Common myeloid progenitor, CD34-positive (primary cell): ENCODE results near the gene ENOSF1.

ENCODE experiments used
- CTCF ChIA-PET: fragments of 350-600 bp; sonication (Branson Sonifier 250); formaldehyde crosslinking; loops from one replicate; lab custom pipeline; 2021; ENCODE audit warnings: antibody characterized with exemption; lab: Charles Lee
- POLR2A ChIA-PET: fragments of 350-600 bp; sonication (Branson Sonifier 250); formaldehyde crosslinking; loops from one replicate; lab custom pipeline; 2021; ENCODE audit warnings: antibody characterized with exemption; lab: Charles Lee
- DNase-seq, 3 donors: peaks; one replicate each; pipeline versions ENCODE4 v3.0.0 to v3.0.0-alpha.2; 2013
- H3K27ac ChIP-seq, 2 experiments: 1 replicate in 1 of 2; 2 replicates in 1 of 2; pipeline ENCODE4 v1.7.0; 2013; ENCODE audit warnings: inconsistent platforms in 2 of 2, low read length in 2 of 2, mild to moderate bottlenecking in 2 of 2, low read depth in 1 of 2, moderate library complexity in 1 of 2; ENCODE audit not compliant: severe bottlenecking in 2 of 2, insufficient read depth in 1 of 2, poor library complexity in 1 of 2
- H3K27me3 ChIP-seq, 5 experiments: replicated peaks in 2 of 5; 1 replicate in 3 of 5; 2 replicates in 2 of 5; pipeline versions ENCODE4 v1.6.1 to v1.7.0; 2013; ENCODE audit warnings: low read length in 4 of 5, mild to moderate bottlenecking in 2 of 5, moderate library complexity in 2 of 5, inconsistent platforms in 1 of 5; ENCODE audit not compliant: insufficient read depth in 5 of 5, control insufficient read depth in 4 of 5
- H3K36me3 ChIP-seq, 4 experiments: 1 replicate in 2 of 4; 2 replicates in 2 of 4; pipeline versions ENCODE4 v1.6.1 to v1.7.0; 2013; ENCODE audit warnings: low read length in 3 of 4, control low read depth in 1 of 4, mild to moderate bottlenecking in 1 of 4; ENCODE audit not compliant: control insufficient read depth in 4 of 4, insufficient read depth in 4 of 4
- H3K4me1 ChIP-seq, 4 experiments: 1 replicate in 3 of 4; 2 replicates in 1 of 4; pipeline versions ENCODE4 v1.6.1 to v1.7.1; 2013; ENCODE audit warnings: low read length in 3 of 4, mild to moderate bottlenecking in 3 of 4, control low read depth in 1 of 4, inconsistent platforms in 1 of 4, moderate library complexity in 1 of 4; ENCODE audit not compliant: control insufficient read depth in 4 of 4, insufficient read depth in 4 of 4; ENCODE audit errors: control extremely low read depth in 1 of 4
- H3K4me3 ChIP-seq, 7 experiments: 1 replicate in 4 of 7; 2 replicates in 3 of 7; pipeline versions ENCODE4 v1.5.1 to v1.7.0; 2013; ENCODE audit warnings: mild to moderate bottlenecking in 7 of 7, low read length in 6 of 7, moderate library complexity in 6 of 7, inconsistent platforms in 2 of 7, low read depth in 2 of 7, control low read depth in 1 of 7; ENCODE audit not compliant: insufficient read depth in 4 of 7, control insufficient read depth in 1 of 7; ENCODE audit errors: extremely low read depth in 1 of 7
- H3K9me3 ChIP-seq, 5 experiments: 1 replicate in 4 of 5; 2 replicates in 1 of 5; pipeline versions ENCODE4 v1.6.1 to v1.7.1; 2013; ENCODE audit warnings: low read length in 4 of 5, mild to moderate bottlenecking in 2 of 5, inconsistent platforms in 1 of 5, low read depth in 1 of 5, moderate library complexity in 1 of 5; ENCODE audit not compliant: control insufficient read depth in 4 of 5, insufficient read depth in 2 of 5; ENCODE audit errors: control extremely low read depth in 1 of 5
- WGBS: methylation state at CpG from one replicate; pipeline ENCODE4 v1.1.5; 2013; ENCODE audit not compliant: insufficient coverage; 5-methylcytosine and 5-hydroxymethylcytosine counted together

The ENOSF1 gene

GRCh38 chr18:709771-710170 is 2.7 kb downstream of the ENOSF1 start:
- CTCF ChIA-PET: interaction anchor here (1.0 to 2.9 kb wide), 5 partner anchors 17 to 128 kb away, joined by 3 to 9 read pairs (median 4); no protein-coding TSS in a partner anchor
- POLR2A ChIA-PET: no interaction called here
- WGBS: 100% methylated on average over 1 of the region's 1 CpG
- no peaks in the 10 kb centered on the region for H3K27me3 ChIP-seq
- H3K9me3 ChIP-seq: no peaks in the 10 kb centered on the region
- no peak overlapping the region for H3K27ac ChIP-seq
- peaks cover 5 to 17% (median 9%) of the 10 kb centered on the region in 4 experiments for H3K4me1 ChIP-seq
- DNase-seq: no peak
- H3K4me3 ChIP-seq: no peak overlapping the region
- H3K36me3 ChIP-seq: peaks cover 8 to 35% (median 15%) of the 10 kb centered on the region in 4 experiments

DNA sequence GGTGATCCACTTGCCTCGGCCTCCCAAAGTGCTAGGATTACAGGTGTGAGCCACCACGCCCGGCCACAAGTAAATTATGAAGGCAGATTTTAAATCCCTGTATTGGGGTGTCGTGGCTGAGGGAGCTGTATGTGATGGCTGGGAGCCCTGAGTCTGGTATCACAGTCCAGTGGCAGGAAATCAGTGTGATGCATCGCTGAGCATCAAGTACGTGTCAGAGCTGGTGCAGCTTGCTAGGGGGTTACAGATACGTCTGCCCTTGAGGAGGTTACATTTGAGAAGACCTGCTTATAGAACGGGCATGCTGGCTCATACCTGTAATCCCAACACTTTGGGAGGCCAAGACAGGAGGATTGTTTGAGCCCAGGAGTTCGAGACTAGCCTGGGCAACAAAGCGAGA is 4.3 kb downstream of the ENOSF1 start:
- peaks cover 10 to 24% (median 16%) of the 10 kb centered on the region in 4 experiments for H3K4me1 ChIP-seq
- peaks cover 11 to 39% (median 16%) of the 10 kb centered on the region in 4 experiments for H3K36me3 ChIP-seq
- 97% methylated on average over 8 of the region's 10 CpGs for WGBS
- no peaks in the 10 kb centered on the region for H3K27me3 ChIP-seq
- no peak overlapping the region for H3K27ac ChIP-seq
- no peak for DNase-seq
- no peaks in the 10 kb centered on the region for H3K9me3 ChIP-seq
- no peak overlapping the region for H3K4me3 ChIP-seq
- ChIA-PET CTCF (interaction anchor here (1.5 to 2.9 kb wide), 4 partner anchors 10 to 123 kb away, joined by 4 to 8 read pairs (median 6); no protein-coding TSS in a partner anchor), POLR2A (interaction anchor here (0.6 kb wide), 1 partner anchor 51 kb away, joined by 5 read pairs; no protein-coding TSS in a partner anchor)

GRCh38 chr18:706405-706804 is 6.0 kb downstream of the ENOSF1 start:
- no peak overlapping the region for H3K4me3 ChIP-seq
- no peak for DNase-seq
- peaks cover 11 to 39% (median 16%) of the 10 kb centered on the region in 4 experiments for H3K36me3 ChIP-seq
- no peaks in the 10 kb centered on the region for H3K27me3 ChIP-seq
- ChIA-PET CTCF (interaction anchor here (0.8 to 1.8 kb wide), 4 partner anchors 9 to 83 kb away, joined by 3 to 5 read pairs (median 4); no protein-coding TSS in a partner anchor), POLR2A (no interaction called here)
- no peak overlapping the region for H3K27ac ChIP-seq
- H3K9me3 ChIP-seq: no peaks in the 10 kb centered on the region
- WGBS: 89% methylated on average over 8 of the region's 8 CpGs
- peaks cover 10 to 23% (median 14%) of the 10 kb centered on the region in 4 experiments for H3K4me1 ChIP-seq

GRCh38 chr18:703213-703967 is 9.0 kb downstream of the ENOSF1 start:
- ChIA-PET CTCF (interaction anchor here (0.8 to 1.3 kb wide), 3 partner anchors 11 to 79 kb away, joined by 3 to 4 read pairs (median 4); no protein-coding TSS in a partner anchor), POLR2A (no interaction called here)
- peak overlapping the region; percentile 3 to 47 for H3K27ac ChIP-seq
- no peak overlapping the region for H3K4me3 ChIP-seq
- H3K27me3 ChIP-seq: no peaks in the 10 kb centered on the region
- WGBS: 67% methylated on average over 7 of the region's 8 CpGs
- H3K36me3 ChIP-seq: peaks cover 12 to 50% (median 18%) of the 10 kb centered on the region in 4 experiments
- peaks cover 5 to 13% (median 11%) of the 10 kb centered on the region in 4 experiments for H3K4me1 ChIP-seq
- no peak for DNase-seq
- no peaks in the 10 kb centered on the region for H3K9me3 ChIP-seq

- Histone ChIP-seq H3K36me3 (peaks cover 7 to 55% (median 19%) of the 10 kb centered on the region in 4 experiments), H3K9me3 (no peaks in the 10 kb centered on the region), H3K27me3 (no peaks in the 10 kb centered on the region), H3K27ac (no peak overlapping the region), H3K4me3 (no peak overlapping the region), H3K4me1 (peaks cover 0 to 12% (median 3%) of the 10 kb centered on the region in 4 experiments)
- no peak for DNase-seq
- POLR2A ChIA-PET: no interaction called here
- CTCF ChIA-PET: interaction anchor here (0.8 to 1.2 kb wide), 3 partner anchors 9 to 27 kb away, joined by 3 to 4 read pairs (median 3); no protein-coding TSS in a partner anchor
- 91% methylated on average over 10 of the region's 10 CpGs for WGBS
Measured at GRCh38 chr18:697800-698199, 14.6 kb downstream of the ENOSF1 start.

DNA sequence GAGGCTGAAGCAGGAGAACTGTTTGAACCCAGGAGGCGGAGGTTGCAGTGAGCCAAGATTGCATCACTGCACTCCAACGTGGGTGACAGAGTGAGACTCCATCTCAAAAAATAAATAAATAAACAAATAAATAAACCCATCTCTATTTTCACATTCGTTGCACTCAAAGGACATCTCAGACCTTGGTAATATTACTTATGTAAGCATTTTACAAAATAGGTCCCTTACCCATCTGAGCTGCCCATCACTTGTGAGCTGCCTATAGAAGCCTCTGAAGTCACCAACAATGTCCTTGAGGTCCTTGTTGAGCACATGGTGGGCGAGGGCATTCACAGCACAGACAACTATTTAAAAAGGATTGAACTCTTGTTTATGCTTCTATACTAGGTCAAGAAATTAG is 15.4 kb downstream of the ENOSF1 start:
- peaks cover 10 to 62% (median 24%) of the 10 kb centered on the region in 4 experiments for H3K36me3 ChIP-seq
- no peak overlapping the region for H3K4me3 ChIP-seq
- no peaks in the 10 kb centered on the region for H3K27me3 ChIP-seq
- POLR2A ChIA-PET: interaction anchor here (0.6 kb wide), 1 partner anchor 52 kb away, joined by 4 read pairs; no protein-coding TSS in a partner anchor
- no peak overlapping the region for H3K27ac ChIP-seq
- no peaks in the 10 kb centered on the region for H3K9me3 ChIP-seq
- DNase-seq: no peak
- CTCF ChIA-PET: interaction anchor here (0.8 kb wide), 1 partner anchor 26 kb away, joined by 3 read pairs; no protein-coding TSS in a partner anchor
- peaks cover 0 to 11% (median 3%) of the 10 kb centered on the region in 4 experiments for H3K4me1 ChIP-seq
- 100% methylated on average over 2 of the region's 4 CpGs for WGBS
